HG03521 (cell line): ENCODE results near the gene FGF2.
"Not testable (repeated sequence)": the region's sequence is repeated elsewhere in the genome, so short reads cannot be mapped to it uniquely, and the experiment has no call there.

Source experiments
- ATAC-seq: cut with Tn5 transposase; IDR thresholded peaks from one replicate; pipeline ENCODE4 v1.9.1; 2021; ENCODE audit warnings: mild to moderate bottlenecking, moderate library complexity; ENCODE audit not compliant: unreplicated experiment

The FGF2 gene

GRCh38 chr4:122845066-122845465, 18.4 kb downstream of the FGF2 start:
- no peak for ATAC-seq

- no peak for ATAC-seq
These were observed 19.1 kb downstream of the FGF2 start for GRCh38 chr4:122845760-122846159.

- ATAC-seq = no peak
These were observed 21.3 kb downstream of the FGF2 start for GRCh38 chr4:122847931-122848330.

GRCh38 chr4:122849789-122850188, 23.2 kb downstream of the FGF2 start:
- not testable (repeated sequence) for ATAC-seq

GRCh38 chr4:122851568-122851967, 24.9 kb downstream of the FGF2 start:
- ATAC-seq = no peak

GRCh38 chr4:122854447-122855352, 28.1 kb downstream of the FGF2 start:
- ATAC-seq = no peak

GRCh38 chr4:122855353-122855890, 28.8 kb downstream of the FGF2 start:
- ATAC-seq = no peak

GRCh38 chr4:122857160-122857559, 30.5 kb downstream of the FGF2 start:
- no peak for ATAC-seq

- no peak for ATAC-seq
These were observed 32.1 kb downstream of the FGF2 start for GRCh38 chr4:122858705-122859104.

GRCh38 chr4:122861172-122861943, 34.7 kb downstream of the FGF2 start:
- no peak for ATAC-seq

- ATAC-seq = no peak
These were observed 37.0 kb downstream of the FGF2 start for GRCh38 chr4:122863639-122864038.

- ATAC-seq = no peak
These were observed 38.8 kb downstream of the FGF2 start for GRCh38 chr4:122865425-122865824.

GRCh38 chr4:122868235-122868634, 41.6 kb downstream of the FGF2 start:
- not testable (repeated sequence) for ATAC-seq

- no peak for ATAC-seq
These were observed 46.5 kb downstream of the FGF2 start for GRCh38 chr4:122873146-122873545.

GRCh38 chr4:122873821-122874593, 47.4 kb downstream of the FGF2 start:
- ATAC-seq = no peak

- no peak for ATAC-seq
These were observed 49.3 kb downstream of the FGF2 start for GRCh38 chr4:122875949-122876348.

GRCh38 chr4:122876456-122876855, 49.8 kb downstream of the FGF2 start:
- no peak for ATAC-seq

GRCh38 chr4:122879001-122879400, 52.4 kb downstream of the FGF2 start:
- ATAC-seq = no peak

GRCh38 chr4:122882857-122883735, 56.5 kb downstream of the FGF2 start:
- no peak for ATAC-seq

GRCh38 chr4:122884499-122884898, 57.9 kb downstream of the FGF2 start:
- no peak for ATAC-seq
